ENCODE data around the gene KCNIP1. TPM values are rescaled to one million over a fixed set of nuclear protein-coding genes. Genes with fewer than 3 reads are reported as not detected.

The KCNIP1 gene
- total RNA-seq, 1 donor: not detected

GRCh38 chr5:170756691-170757090 is 252.9 kb downstream of the KCNIP1 start:
- no peak for TF ChIP-seq CTCF (IDR thresholded peaks at IDR 0.05; ENCODE audit: extremely low read depth, low read depth, low read length)
- Histone ChIP-seq H3K27me3 (ENCODE audit: insufficient read depth, low read length) (no peaks in the 10 kb centered on the region), H3K27ac (ENCODE audit: low read depth, low read length) (no peak overlapping the region), H3K36me3 (ENCODE audit: insufficient read depth, low read length) (no peaks in the 10 kb centered on the region), H3K4me3 (ENCODE audit: insufficient read depth, low read length) (no peak overlapping the region), H4K20me1 (ENCODE audit: insufficient read depth, low read length) (no peaks in the 10 kb centered on the region), H3K79me2 (ENCODE audit: insufficient read depth, low read length) (no peaks in the 10 kb centered on the region), H3K9me3 (ENCODE audit: low read depth, low read length) (no peaks in the 10 kb centered on the region), H3K4me2 (ENCODE audit: insufficient read depth, low read length) (no peak overlapping the region), H3K4me1 (ENCODE audit: insufficient read depth, low read length) (peaks cover 6% of the 10 kb centered on the region), H2AFZ (ENCODE audit: low read length) (no peak overlapping the region)
- DNase-seq (ENCODE audit: insufficient read length, low spot score, missing footprints): no peak

- no peak for DNase-seq (ENCODE audit: insufficient read length, low spot score, missing footprints)
- Histone ChIP-seq H3K4me1 (ENCODE audit: insufficient read depth, low read length) (peaks cover 6% of the 10 kb centered on the region), H2AFZ (ENCODE audit: low read length) (no peak overlapping the region), H3K27me3 (ENCODE audit: insufficient read depth, low read length) (no peaks in the 10 kb centered on the region), H3K36me3 (ENCODE audit: insufficient read depth, low read length) (no peaks in the 10 kb centered on the region), H3K79me2 (ENCODE audit: insufficient read depth, low read length) (no peaks in the 10 kb centered on the region), H3K4me2 (ENCODE audit: insufficient read depth, low read length) (no peak overlapping the region), H4K20me1 (ENCODE audit: insufficient read depth, low read length) (no peaks in the 10 kb centered on the region), H3K4me3 (ENCODE audit: insufficient read depth, low read length) (no peak overlapping the region), H3K9me3 (ENCODE audit: low read depth, low read length) (no peaks in the 10 kb centered on the region), H3K27ac (ENCODE audit: low read depth, low read length) (no peak overlapping the region)
- TF ChIP-seq CTCF (IDR thresholded peaks at IDR 0.05; ENCODE audit: extremely low read depth, low read depth, low read length): no peak
Measured at GRCh38 chr5:170757182-170757601, 253.4 kb downstream of the KCNIP1 start.

GRCh38 chr5:170757669-170758068 is 253.8 kb downstream of the KCNIP1 start:
- H3K27me3 ChIP-seq (ENCODE audit: insufficient read depth, low read length): no peaks in the 10 kb centered on the region
- H3K79me2 ChIP-seq (ENCODE audit: insufficient read depth, low read length): no peaks in the 10 kb centered on the region
- no peaks in the 10 kb centered on the region for H4K20me1 ChIP-seq (ENCODE audit: insufficient read depth, low read length)
- H3K4me2 ChIP-seq (ENCODE audit: insufficient read depth, low read length): no peak overlapping the region
- H3K4me3 ChIP-seq (ENCODE audit: insufficient read depth, low read length): no peak overlapping the region
- no peaks in the 10 kb centered on the region for H3K9me3 ChIP-seq (ENCODE audit: low read depth, low read length)
- peaks cover 6% of the 10 kb centered on the region for H3K4me1 ChIP-seq (ENCODE audit: insufficient read depth, low read length)
- no peaks in the 10 kb centered on the region for H3K36me3 ChIP-seq (ENCODE audit: insufficient read depth, low read length)
- no peak for TF ChIP-seq CTCF (IDR thresholded peaks at IDR 0.05; ENCODE audit: extremely low read depth, low read depth, low read length)
- no peak overlapping the region for H2AFZ ChIP-seq (ENCODE audit: low read length)
- H3K27ac ChIP-seq (ENCODE audit: low read depth, low read length): no peak overlapping the region
- DNase-seq (ENCODE audit: insufficient read length, low spot score, missing footprints): no peak

GRCh38 chr5:170758481-170758880 is 254.7 kb downstream of the KCNIP1 start:
- Histone ChIP-seq H2AFZ (ENCODE audit: low read length) (no peak overlapping the region), H3K27me3 (ENCODE audit: insufficient read depth, low read length) (no peaks in the 10 kb centered on the region), H4K20me1 (ENCODE audit: insufficient read depth, low read length) (no peaks in the 10 kb centered on the region), H3K9me3 (ENCODE audit: low read depth, low read length) (no peaks in the 10 kb centered on the region), H3K79me2 (ENCODE audit: insufficient read depth, low read length) (no peaks in the 10 kb centered on the region), H3K4me1 (ENCODE audit: insufficient read depth, low read length) (peaks cover 6% of the 10 kb centered on the region), H3K36me3 (ENCODE audit: insufficient read depth, low read length) (no peaks in the 10 kb centered on the region), H3K27ac (ENCODE audit: low read depth, low read length) (no peak overlapping the region), H3K4me3 (ENCODE audit: insufficient read depth, low read length) (no peak overlapping the region), H3K4me2 (ENCODE audit: insufficient read depth, low read length) (no peak overlapping the region)
- no peak for DNase-seq (ENCODE audit: insufficient read length, low spot score, missing footprints)
- no peak for TF ChIP-seq CTCF (IDR thresholded peaks at IDR 0.05; ENCODE audit: extremely low read depth, low read depth, low read length)

All from osteoblast (primary cell).